SK-N-MC (cell line): ENCODE measurements around the gene TEX38.

Experiments
- EZH2 ChIP-seq: fragments of 200-600 bp; sonication (generic); IDR thresholded peaks from one replicate; pipeline ENCODE4 v1.6.1; 2017; ENCODE audit warnings: antibody characterized with exemption
- FOXP2 ChIP-seq: optimal IDR thresholded peaks from 2 replicates; pipeline ENCODE3; 2011; ENCODE audit warnings: mild to moderate bottlenecking, moderate library complexity; ENCODE audit not compliant: insufficient read depth; ENCODE audit errors: extremely low read length, control extremely low read depth
- POLR2AphosphoS5 ChIP-seq: IDR thresholded peaks from 2 replicates; pipeline ENCODE4 v1.6.1; 2012; ENCODE audit warnings: mild to moderate bottlenecking, low read depth, low read length, borderline replicate concordance

- TF ChIP-seq POLR2AphosphoS5 (no peak), EZH2 (no peak), FOXP2 (no peak)
Observed at GRCh38 chr1:46654012-46654411, 17.6 kb upstream of the TEX38 start.
